ENCODE measurements around the gene ARL8B.
"Not testable (repeated sequence)": the region's sequence is repeated elsewhere in the genome, so short reads cannot be mapped to it uniquely, and the experiment has no call there.

The ARL8B gene

DNA sequence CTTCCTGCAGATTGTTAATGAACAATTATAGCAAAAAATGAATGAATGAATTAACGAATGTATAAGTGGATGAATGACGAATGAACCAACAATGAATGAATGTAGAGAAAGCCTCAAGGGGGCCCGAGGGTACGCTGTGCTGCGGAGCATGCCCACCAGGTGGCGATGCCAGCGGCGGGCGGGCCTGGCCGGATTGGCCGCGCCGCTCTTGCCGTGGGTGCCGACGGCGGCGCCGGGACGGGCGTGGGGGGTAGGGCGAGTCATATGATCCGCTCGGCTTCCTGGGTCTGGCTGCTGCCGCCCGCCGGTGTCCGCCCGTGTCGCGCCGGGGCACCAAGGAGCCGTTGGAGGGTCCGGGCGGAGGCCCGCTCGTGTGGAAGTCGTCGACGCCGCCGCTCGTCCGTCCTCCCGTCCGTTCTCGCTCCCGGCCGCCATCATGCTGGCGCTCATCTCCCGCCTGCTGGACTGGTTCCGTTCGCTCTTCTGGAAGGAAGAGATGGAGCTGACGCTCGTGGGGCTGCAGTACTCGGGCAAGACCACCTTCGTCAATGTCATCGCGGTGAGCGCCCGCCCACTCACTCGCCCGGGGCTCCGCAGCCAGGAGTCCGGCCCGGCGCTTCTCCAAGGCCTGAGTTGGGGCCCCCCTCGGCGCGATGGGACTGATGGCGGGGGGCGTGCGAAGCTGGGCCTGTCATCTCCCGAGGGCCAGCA lies at the start of gene ARL8B:
TSS of gene ARL8B (plus strand) at position 263 of the 711 bp plus-strand sequence. CDS start at position 437, 174 bp downstream.
- DNase-seq: peak; percentile 93

DNA sequence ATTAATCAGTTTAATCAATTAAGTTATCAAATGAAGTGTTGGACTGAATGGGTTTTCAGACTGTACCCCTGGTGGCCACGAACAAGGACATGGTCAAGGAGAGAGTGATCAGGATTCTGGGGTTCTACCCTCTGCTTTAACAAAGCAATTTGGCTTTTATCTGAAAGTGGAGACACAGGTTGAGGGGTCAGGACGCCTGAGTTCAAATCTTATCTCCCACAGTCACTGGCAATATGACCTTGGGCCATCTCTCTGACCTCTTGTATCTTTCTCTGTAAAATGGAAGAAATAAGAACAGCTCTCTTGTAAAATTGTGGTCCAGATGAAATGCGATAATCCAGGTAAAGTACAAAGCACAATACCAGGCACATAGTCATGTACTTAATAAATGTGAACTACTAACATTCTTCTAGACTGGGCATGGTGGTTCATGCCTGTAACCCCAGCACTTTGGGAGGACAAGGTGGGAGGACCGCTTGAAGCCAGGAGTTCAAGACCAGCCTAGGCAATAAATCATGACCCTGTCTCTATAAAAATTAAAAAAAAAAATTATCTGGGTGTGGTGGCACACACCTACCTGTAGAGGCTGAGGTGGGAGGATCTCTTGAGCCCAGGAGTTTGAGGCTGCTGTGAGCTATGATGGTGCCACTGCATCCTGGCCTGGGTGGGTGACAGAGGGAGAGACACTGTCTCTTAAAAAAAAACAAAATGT lies 48.6 kb upstream of the ARL8B start:
- DNase-seq: no peak

DNA sequence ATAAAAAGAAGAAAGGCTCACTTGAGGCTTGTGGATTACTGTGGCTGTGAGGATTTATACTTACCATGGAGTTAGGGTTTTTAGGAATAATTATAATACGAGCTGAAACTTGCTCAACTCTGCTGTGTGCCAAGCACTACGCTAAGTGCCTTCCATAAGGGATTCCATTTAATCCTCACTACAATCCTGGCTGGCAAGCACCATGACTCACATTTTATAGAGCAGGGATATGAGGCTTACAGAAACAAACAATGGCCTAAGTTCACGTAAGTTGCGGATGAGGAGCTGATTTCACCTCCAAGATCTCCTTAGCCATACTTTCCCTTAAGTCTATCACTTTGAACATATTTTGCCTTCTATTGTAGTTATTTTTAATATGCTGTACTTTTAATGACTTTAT lies 43.9 kb upstream of the ARL8B start:
- DNase-seq: no peak

DNA sequence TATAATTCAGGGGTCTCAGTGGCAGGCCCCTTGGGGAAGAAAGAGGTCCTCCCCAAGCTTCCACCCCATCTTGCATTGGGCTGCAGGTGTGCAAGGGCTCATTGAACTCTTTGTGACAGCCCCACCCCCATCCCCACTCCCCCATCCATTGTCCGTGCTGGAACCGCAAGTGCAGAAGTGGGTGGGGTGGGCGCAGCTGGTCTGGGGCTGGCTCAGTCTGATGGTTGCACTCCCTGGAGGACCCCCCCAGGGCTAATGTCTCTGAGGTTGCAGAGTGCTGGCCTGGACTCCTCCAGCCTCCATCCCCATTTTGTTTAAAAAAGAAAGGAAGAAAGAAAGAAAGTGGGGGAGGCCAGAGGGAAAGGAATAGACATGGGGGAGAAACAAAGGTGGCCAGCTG lies 42.3 kb upstream of the ARL8B start:
- DNase-seq: no peak

DNA sequence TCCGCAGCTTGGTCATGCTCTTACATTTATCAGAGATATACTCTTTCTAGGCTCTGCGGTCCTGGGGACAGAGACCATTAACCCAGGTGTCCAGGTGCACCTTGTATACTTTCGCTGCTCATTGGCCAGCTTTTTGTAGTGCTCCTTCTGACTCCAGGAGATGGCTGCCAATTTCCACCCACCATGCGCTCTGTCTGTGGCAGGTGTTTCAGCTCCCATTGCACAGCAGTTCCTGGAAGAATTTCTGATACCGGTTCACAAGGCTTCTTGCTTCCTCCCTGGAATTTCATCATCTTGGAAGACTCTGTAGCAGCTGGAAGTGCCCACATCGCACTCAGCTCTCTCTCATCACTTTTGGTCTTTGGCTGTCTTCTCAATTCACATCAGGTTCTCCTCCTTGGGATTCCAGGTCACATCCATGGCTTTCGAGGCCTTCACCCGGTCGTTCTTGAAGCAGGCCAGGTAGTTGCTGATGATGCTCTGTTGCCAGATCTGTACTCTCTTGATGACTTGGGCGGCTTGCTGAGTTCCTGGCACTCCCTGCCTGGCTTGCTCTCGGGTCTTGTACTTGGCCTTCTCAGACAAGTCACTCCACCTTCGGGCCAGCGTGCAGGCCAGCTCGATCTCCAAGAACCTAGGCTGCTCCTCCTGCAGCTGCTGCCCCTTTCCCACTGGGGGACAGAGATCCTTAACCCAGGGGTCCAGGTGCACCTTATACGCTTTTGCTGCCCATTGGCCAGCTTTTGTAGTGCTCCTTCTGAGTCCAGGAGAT lies 41.1 kb upstream of the ARL8B start:
- DNase-seq: no peak

DNA sequence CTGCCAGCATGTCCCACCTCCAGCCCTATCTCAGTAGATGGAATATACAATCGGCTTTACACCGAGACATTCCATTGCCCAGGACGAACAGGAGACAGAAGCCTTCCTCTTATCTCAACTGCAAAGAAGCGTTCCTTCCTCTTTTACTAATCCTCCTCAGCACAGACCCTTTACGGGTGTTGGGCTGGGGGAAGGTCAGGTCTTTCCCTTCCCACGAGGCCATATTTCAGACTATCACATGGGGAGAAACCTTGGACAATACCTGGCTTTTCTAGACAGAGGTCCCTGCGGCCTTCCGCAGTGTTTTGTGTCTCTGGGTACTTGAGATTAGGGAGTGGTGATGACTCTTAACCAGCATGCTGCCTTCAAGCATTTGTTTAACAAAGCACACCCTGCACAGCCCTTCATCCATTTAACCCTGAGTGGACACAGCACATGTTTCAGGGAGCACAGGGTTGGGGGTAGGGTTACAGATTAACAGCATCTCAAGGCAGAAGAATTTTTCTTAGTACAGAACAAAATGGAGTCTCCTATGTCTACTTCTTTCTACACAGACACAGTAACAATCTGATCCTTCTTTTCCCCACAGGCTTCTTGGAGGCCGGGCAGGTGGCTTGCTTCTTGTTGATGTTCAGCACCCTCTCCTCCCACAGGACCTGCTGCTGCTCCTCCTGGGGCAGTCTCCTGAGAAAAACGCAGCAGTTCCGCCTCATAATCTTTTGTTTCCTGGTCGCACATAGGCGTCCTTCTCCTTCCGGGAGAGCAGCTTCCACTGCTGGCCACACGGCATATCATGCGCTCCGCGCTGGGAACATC lies 39.9 kb upstream of the ARL8B start:
- DNase-seq: not testable (repeated sequence)

DNA sequence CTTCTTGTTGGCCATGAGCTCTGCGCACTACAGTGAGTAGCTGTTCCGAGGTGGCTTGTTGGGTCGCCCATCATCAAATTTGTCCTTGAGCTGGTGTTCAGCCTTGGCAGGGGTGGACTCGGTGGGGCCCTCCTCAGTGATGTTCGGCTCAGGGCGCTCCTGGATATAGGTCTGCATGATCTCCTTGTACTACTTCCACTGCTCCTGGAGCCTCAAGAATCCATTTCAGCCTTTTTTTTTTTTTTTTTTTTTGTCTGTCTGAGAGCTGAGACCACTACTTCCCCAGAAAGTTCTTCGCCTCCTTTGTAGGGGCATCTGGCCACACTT lies 39.3 kb upstream of the ARL8B start:
- no peak for DNase-seq

DNA sequence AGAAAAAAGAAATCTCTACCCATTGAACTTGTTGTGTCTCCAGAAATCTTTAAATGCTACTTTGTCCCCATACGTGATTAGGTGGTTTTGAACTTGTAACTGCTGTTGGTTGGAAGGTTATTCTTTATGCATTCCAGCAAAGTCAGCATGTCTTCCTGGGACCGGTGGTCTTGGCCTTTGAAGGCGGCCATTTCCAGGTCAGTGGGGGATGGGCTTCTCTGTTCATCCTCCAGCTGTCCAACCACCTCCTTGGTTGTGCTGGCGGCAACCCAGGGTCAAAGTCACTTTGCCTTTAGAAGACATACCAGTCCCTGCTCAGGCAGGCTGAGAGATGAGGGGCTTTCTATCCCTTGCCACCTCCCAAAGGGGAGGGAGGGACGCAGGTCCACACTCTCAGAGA lies 37.9 kb upstream of the ARL8B start:
- DNase-seq: no peak

DNA sequence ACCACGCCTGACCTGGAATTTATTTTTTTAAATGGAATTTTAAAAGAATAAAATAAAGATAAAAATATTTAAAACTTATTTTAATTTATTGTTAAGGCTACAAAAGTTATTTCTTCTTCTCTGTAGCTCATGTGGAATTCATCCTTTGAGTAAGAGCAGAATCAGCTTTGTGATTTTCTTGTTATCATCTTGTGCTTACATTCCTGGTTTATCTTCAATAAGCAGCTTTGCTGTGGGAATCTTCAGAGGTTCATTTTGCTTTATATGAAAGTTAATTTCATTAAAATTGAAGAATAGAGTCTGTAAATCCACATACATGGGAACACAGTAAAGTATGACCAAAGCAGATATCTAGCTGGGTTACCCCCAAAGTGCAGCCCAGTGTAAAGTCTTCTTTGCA lies 35.4 kb upstream of the ARL8B start:
- no peak for DNase-seq

DNA sequence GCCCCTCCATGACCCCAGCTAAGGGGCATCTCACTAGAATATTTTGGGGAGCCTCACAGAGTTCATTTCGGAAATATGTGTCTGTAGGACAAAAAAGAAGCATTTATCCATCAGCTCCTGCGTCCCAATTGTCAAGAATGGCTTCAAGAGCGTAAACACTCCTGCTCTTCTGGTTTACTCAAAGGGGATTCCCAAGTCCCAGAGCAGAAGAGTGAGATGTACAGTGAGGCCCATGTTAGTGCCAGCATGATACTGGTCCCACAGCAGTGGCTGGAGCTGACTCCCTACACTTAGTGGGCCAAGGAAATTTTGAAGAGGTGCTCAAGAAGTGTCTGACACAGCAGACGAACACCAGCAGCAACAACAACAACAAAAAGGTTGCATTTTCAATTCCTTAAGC lies 34.9 kb upstream of the ARL8B start:
- no peak for DNase-seq

DNA sequence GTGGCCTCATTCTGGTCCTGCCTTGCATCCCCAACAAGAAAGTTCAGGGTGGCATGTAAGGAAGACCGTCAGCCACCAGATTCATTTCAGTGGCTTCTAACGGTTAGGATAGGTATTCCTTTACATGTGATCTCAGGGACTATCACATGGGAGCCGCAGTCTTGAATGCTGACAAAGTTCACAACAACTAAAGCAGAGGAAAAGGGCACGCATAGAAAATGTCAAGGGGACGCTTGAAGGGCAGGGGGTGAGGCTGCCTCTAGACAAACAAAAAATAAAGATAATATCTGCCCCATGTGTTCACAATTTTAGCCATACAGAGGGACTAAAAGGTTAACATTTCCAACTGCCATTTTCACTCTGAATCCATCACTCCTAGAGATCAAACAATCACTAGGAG lies 31.9 kb upstream of the ARL8B start:
- DNase-seq: no peak

DNA sequence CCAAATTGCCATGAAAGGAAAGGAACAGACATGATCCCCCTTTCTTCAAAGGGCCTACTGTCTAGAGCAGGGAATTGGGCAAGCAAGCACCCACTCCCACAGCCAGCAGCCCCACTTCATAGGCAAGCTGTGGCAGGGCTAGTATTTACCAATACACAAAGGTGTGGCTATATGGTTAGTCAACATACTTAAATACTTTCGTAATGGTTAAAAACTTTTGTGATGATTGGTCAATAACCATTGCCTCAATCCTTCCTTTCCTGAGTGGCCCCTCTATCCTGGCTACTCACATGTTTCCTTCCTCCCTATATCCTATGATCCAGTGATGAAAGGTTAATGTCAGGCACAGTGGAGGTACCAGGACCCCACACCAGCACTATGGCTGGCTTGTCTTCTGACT lies 30.1 kb upstream of the ARL8B start:
- no peak for DNase-seq

DNA sequence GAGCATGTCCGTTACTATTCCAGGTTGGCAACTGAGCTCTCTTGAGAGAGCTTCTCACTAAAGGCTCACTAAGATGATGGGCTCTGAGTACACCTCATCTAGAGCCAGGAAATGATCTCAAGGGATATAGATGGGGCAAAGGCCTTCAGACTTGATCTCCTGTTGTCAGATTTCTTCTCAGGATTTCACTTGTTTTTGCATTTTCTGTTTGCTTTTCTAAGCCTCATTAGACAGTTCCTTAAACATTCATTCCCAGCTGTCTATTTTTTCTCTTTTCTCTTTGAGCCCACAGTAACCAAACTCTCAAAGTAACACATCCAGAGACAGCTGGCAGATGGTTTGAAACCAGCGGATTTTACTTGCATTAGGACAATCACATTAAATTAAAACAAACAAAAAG lies 28.4 kb upstream of the ARL8B start:
- DNase-seq: no peak

DNA sequence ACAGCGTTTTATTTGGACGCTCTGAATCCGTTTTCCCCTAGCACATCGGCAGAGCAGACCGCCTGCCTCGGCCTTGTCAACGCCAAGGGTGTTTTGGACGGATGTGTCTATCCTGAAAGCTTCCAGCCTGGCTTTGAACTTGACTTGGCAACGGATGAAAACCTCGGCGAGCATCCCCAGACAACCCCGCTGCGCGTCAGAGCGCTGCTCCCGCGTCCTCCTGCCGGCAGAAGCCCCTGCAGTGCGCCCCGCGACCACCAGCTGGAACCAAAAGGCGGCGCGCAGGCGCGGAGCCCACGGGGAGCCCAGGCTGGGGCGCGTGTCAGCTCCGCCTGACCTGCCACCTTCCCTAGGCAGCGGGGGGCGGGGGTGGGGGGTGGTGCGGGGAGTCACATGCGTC lies 26.2 kb upstream of the ARL8B start:
- DNase-seq: no peak

DNA sequence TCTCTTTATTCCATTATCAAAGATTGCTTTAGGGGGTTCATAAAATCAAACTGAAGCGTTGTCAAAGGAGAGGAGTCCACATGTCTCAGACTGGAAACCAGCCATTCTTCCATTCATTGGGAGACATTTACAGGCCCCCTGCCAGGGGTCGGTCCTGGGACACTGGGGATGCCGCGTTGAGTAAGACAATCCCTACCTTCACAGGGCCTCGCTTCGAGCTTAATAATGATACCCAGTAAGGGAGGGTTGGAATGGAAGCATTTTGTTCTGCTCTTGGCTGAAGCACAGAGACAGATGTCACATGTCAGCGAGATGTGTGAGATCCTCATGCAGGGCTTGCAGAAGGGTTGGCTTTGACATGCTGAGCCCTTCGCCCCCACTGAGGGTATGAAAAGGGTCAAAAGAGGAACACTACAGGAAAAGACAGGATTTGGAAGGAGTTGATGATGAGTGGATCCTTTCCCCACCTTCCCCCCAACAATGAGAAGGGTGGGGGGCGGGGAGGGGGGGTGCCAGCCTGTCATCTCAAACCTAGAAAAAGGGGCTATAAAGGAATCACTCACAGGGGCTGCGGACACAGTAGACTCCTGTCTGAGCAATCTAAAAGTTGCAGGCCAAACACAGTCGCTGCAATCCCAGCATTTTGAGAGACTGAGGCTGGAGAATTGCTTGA lies 25.6 kb upstream of the ARL8B start:
- no peak for DNase-seq

DNA sequence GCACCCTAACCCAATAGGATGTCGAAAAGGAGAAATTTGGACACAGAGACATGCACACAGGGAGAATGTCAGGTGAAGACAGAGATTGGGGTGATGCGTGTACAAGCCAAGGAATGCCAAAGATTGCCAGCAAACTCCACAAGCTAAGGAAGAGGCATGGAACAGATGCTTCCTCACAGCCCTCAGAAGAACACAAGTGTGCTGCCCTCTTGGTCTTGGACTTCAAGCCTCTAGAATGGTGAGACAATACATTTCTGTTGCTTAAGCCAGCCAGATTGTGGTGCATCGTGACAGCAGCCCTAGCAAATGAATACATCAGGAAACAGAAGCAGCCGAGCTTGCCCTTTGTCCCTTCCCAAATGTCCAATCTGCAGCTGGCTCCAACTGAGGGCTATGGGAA lies 23.7 kb upstream of the ARL8B start:
- DNase-seq: no peak

DNA sequence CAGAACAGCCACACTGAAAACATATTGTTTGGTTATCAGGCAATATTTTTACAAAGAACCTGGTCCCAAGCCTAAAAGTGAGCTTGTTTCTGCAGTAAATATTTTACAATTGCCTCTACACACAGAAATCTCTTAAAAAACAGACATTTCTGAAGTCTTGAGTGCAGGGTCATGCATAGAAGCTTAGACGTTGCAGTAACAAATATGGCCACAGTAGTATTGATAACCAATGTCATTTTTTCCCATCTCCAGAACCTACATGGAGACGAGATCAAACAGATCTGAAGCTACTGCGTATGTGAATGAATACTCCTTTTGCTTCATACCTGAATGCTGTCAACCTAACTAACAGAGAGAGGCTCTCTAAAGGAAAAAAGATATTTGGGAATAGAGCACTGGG lies 19.6 kb upstream of the ARL8B start:
- no peak for DNase-seq

DNA sequence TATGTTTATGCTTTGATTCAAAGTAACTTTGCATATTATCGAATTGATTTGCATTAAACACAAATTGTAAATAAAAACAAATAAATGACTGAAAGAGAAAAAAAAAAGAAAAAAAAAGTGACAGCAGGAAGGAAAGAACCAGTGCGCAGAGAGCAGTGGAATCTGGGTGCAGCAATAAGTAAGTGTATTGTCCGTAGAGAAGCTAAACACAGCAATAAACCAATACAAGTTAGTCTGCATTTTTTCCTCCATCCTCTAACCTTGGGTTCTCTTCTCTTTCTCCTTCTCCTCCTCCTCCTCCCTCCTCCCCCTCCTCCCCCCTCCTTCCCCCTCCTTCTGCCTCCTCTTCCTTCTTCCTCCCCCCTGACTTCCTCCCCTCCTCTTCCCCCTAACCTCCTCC lies 18.3 kb upstream of the ARL8B start:
- DNase-seq: no peak

DNA sequence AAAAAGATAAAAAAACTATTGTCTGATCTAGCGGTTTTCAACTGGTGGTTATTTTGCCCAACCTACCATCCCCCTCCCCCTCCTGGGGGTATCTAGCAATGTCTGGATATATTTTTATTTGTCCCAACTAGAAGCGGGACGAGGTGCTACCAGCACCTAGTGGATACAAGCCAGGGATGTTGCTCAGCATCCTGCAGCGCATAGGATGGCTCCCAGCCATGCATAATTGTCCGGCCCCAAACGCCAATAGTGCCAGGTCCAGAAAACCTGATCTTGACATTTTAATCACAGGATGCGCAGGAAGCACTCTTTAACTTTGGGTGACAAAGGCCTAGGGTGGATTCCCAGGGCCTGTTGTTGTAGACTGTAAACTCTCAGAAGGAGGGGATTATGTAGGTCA lies 17.0 kb upstream of the ARL8B start:
- no peak for DNase-seq

DNA sequence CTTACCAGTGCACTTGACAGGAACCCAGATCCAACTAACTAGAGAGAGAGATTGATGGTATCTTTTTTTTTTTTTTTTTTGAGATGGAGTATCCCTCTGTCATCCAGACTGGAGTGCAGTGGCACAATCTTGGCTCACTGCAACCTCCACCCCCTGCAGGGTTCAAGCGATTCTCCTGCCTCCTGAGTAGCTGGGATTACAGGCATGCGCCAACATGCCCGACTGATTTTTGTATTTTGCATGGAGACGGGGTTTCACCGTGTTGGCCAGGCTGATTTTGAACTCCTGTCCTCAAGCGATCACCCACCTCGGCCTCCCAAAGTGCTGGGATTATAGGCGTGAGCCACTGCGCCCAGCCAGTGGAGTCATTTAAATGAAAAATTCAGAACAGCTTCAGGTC lies 15.7 kb upstream of the ARL8B start:
- not testable (repeated sequence) for DNase-seq

DNA sequence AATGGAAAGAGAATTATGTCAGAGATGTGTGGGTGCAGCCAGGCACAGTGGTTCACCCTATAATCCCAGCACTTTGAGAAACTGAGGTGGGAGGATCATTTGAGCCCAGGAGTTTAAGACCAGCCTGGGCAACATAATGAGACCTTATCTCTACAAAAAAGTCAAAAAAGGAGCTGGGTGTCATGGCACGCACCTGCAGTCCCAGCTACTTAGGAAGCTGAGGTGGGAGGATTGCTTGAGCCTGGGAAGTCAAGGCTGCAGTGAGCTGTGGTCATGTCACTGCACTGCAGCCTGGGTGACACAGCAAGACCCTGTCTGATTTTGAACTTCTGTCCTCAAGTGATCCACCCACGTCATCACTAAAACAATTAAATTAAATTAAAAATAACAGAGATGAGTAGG lies 15.2 kb upstream of the ARL8B start:
- not testable (repeated sequence) for DNase-seq

DNA sequence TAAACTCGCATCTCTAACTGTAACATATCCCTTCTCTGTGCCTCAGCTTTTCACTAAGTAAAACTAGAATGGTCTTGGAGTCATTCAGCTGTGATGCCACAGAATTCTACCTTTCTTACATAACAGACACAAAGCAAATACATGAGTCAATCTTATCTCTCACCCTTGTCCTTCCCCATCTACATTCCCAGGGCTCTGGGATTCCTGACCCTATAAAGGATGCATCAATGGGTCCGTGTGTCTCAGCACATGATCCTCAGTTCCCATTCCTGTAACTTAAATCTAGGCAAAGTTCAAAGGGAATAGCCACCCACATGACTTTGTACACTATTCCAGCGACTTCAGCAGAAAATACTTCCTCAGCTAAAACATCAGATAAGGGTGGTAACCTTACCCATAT lies 11.8 kb upstream of the ARL8B start:
- no peak for DNase-seq

DNA sequence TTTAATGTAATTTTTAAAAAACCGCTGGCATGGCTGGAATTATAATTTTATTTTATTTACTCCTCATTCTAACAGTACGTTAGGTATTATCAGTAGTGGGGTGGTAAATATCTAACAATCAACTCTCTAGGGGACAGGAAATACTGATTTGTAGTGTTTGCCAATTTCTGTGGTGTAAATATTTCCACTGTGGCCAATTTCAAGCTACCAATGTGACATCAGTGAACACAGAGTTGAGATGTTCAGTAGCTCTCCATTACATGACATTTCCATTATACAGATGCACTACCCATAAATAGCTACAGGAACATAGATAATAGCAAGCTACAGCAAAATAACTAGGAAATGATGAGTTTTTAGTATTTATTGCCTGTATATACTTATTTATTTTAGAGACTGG lies 10.0 kb upstream of the ARL8B start:
- no peak for DNase-seq
